Renal cortex interstitium (tissue), 11 donors: Measurements from ENCODE around the gene CCM2L. TPM values are rescaled to one million over a fixed set of nuclear protein-coding genes. Genes with fewer than 3 reads are reported as not detected.
A peak's percentile ranks its signal among the peaks of the same experiment; 100 is the strongest.

ENCODE experiments used
- DNase-seq, 11 donors: peaks; one replicate each; pipeline ENCODE4 v3.0.0-alpha.2; 2013; ENCODE audit warnings: low read depth in 9 of 11, low spot score in 4 of 11; ENCODE audit errors: extremely low read depth in 1 of 11
- polyA plus RNA-seq, 3 donors: library from polyadenylated mRNA; unstranded; fragments of 120-200 nt; gene quantifications; one replicate each; pipeline ENCODE4 v1.2.1, GENCODE V29; 2013; ENCODE audit not compliant: insufficient read length in 3 of 3

CCM2L gene
- polyA plus RNA-seq, 3 donors, result 5.8 to 8.1 (median 7.9) TPM

DNA sequence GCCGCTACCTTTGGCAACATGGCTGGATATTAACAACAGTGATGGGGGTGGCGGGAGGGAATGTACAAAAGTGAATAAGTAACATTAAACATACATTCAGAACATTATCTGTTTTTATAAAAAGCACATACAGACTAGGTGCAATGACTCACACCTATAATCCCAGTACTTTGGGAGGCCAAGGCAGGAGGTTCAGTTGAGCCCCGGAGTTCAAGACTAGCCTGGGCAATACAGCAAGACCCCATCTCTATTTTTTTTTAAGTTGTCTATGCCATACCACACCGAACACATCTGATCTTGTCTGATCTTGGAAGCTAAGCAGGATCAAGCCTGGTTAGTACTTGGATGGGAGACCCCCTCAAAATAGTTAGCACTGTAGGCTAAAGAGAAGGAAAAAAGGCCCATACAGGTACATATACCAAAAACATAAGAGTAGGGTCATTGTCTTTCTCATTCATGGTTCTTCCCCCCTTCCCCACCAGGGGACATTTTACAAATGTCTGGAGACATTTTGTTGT is 40.1 kb downstream of the CCM2L start:
- no peak for DNase-seq

GRCh38 chr20:32050851-32051556 is 40.8 kb downstream of the CCM2L start:
- no peak for DNase-seq

- no peak for DNase-seq
Measured at GRCh38 chr20:32051720-32052089, 41.5 kb downstream of the CCM2L start.

GRCh38 chr20:32052090-32052777 is 42.0 kb downstream of the CCM2L start, which contains the start of gene HCK:
HCK (plus strand) TSS chr20:32052242.
- DNase-seq, result no peak

- DNase-seq, result no peak
Measured at GRCh38 chr20:32052778-32053362, 42.6 kb downstream of the CCM2L start.

- DNase-seq, result no peak
Measured at GRCh38 chr20:32053648-32054047, 43.4 kb downstream of the CCM2L start.

GRCh38 chr20:32056708-32057483 is 46.7 kb downstream of the CCM2L start:
- no peak for DNase-seq

DNA sequence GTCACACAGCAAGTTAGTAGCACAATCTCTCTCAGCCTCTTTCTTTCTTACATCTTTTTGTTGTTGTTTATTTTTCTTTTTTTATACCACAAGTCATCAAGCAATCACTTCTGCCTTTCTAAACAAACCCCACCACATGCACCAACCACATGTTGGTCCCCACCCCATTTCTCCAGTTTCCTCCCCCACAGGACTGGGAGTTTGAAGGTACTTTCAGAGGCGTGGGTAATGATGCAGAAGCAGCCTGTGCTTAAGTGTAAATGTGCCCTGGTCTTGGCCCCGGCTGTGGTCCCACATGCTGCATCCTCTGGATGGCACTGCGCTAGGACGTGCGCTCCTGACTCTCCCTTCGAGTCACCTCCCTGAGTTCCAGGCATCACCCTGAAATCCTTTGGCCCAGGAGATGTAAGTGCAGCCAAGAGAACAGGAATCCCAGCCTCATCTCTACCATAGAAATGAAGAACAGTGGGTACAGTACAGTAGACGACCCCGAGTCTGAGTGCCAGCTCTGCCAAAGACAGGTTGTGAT is 47.5 kb downstream of the CCM2L start:
- DNase-seq, result no peak

- no peak for DNase-seq
Measured at GRCh38 chr20:32059189-32059588, 49.0 kb downstream of the CCM2L start.

DNA sequence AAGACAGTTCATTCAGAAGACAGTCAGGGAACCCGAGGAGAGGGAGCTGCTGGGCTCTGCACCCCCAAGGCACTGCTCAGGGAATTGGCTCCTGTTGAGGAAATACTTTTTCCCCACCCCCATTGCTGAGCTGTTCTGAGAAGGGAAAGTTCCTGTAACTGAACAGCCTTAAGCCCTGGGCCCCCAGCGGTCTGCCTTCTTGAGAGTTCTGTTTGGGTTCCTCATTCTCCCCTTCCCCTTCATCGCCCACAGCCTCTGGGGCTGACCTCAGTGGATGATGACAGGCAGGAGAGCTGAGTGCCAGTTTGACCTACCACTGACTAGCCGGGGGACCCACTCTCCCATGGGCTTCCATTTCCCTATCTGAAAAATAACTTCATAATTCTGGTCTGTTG is 52.5 kb downstream of the CCM2L start:
- DNase-seq, result no peak

DNA sequence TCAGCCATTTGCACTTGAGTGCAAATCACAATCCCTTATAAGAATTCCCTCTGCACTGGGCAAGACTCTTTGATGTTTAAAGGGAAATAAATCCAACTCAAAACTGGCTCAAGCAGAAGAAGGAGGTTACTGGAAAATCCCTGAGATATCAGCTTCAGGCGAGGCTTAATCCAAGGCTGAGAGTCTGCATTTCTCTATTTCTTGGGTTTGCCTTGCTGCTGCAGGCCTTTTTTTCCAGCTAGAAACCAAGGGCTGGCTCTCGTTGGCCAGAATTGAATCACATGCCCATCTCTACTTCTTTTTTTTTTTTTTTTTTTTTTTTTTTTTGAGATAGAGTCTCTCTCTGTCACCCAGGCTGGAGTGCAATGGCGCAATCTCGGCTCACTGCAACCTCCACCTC is 53.5 kb downstream of the CCM2L start:
- DNase-seq, result no peak

DNA sequence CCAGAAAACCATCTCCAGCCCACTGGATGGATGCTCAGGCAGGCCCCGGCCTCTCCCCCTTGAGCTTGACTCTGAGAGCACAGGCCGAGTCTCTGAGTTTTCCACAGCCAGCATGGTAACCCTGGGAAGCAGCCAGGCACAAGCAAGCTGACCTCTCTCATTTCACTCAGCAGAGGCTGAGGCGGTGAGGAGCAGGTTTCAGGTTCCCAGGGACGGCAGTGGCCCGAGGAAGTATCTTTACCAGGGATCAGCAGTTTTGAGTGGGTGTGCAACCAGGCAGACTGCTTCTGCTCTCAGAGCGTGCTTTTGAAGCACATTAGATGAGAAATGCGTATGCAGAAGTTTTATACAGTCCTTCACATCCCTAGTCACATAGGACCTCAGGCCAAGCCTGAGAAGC is 54.4 kb downstream of the CCM2L start:
- peak in 8 of 11 donors; percentile 29 to 61 (median 45) for DNase-seq

GRCh38 chr20:32067234-32067821 is 57.1 kb downstream of the CCM2L start:
- DNase-seq, result peak in 1 of 11 donors; percentile 15

GRCh38 chr20:32068174-32068573 is 57.9 kb downstream of the CCM2L start:
- no peak for DNase-seq

- DNase-seq, result no peak
Measured at GRCh38 chr20:32069711-32070110, 59.5 kb downstream of the CCM2L start.

DNA sequence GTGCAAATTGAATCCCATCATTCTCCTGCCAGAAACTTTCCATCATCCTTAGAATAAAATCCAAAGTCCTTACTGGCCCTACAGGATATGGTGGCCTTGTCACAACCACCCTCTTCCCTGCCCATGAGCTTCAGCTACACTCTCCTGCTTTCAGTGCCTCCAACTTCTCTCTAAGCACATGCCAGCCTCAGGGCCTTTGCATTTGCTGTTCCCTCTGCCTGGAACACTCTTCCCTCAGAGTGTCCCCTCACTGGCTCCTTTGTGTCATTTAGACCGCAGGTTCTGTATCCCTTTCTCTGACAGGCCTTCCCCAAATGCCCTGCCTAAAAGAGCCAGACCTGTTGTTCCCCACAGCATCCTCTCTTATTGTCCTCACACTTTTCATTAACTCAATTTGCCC is 60.0 kb downstream of the CCM2L start:
- no peak for DNase-seq

DNA sequence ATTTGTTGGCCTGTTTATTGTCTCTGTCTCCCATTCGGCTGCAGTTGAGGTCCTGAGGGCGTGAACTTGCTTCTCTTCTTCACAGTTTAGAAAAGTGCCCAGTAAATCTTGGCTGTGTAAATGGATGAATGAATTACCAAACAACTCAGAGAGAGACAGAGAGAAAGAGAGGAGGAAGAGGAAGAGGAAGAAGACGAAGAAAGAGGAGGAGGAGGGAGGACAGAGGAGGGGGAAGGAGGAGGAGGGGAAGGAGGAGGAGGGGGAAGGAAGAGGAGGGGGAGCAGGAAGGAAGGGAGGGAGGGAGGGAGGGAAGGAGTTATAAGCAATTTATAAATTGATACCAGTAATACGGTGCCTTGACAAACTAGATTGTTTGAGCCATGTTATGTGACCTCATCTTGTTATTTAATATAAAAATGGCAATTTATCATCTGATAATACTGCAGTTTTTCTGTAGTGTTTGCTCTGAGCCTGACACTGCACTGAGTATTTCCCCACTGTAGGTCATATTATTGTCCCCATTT is 60.5 kb downstream of the CCM2L start:
- DNase-seq, result no peak

DNA sequence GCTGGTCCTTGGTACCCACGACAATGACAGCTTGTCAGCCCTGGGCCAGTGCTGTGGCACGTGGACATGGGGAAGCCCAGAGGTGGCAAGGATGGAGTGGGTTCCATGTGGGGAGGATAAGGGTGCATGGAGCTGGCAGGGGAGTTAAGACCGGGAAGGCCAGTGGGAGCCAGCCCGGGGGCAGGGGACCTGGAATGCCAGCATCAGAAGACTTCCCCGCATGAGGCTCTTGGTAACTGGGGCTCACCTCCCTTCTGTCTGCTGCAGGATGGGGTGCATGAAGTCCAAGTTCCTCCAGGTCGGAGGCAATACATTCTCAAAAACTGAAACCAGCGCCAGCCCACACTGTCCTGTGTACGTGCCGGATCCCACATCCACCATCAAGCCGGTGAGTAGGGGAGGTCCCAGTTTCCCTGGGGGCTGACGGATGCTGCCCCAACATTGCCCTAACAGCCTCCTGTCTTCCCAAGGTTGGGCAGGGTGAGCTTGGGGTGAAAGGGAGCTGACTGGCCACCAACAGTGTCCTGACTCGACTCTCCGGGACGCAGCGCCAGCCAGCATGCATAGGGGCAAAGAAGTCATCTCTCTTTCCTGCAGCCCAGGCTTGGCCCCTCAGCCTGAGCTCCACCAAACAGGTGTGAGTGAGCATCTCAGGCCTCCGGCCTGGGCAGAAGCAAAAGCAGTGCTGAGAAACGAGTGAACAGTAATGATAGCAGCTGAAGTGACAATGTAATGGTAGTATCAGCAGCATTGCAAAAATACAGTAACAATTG is 61.3 kb downstream of the CCM2L start:
- no peak for DNase-seq
